DOHH2 (cell line): Measurements from ENCODE around the gene FHOD3.

Experiments
- H3F3A ChIP-seq: fragments of 200-600 bp; sonication (generic), shearing (Covaris generic); 2 replicates; pipeline ENCODE4 v1.6.0; 2016; ENCODE audit warnings: antibody characterized with exemption, mild to moderate bottlenecking; ENCODE audit not compliant: control insufficient read depth, insufficient read depth
- H3K27ac ChIP-seq: fragments of 200-600 bp; sonication (generic); 2 replicates; pipeline ENCODE4 v1.5.1; 2014; ENCODE audit warnings: low read depth, mild to moderate bottlenecking, low read length, moderate library complexity
- H3K27me3 ChIP-seq: fragments of 200-600 bp; sonication (generic); 2 replicates; pipeline ENCODE4 v1.6.1; 2014; ENCODE audit warnings: mild to moderate bottlenecking, low read length, mixed read lengths; ENCODE audit not compliant: control insufficient read depth
- H3K36me3 ChIP-seq: fragments of 200-600 bp; sonication (generic); 2 replicates; pipeline ENCODE4 v1.6.1; 2014; ENCODE audit warnings: mild to moderate bottlenecking, low read length, moderate library complexity, mixed read lengths; ENCODE audit not compliant: control insufficient read depth
- H3K4me1 ChIP-seq: fragments of 200-600 bp; sonication (generic); 2 replicates; pipeline ENCODE4 v1.6.1; 2014; ENCODE audit warnings: mild to moderate bottlenecking, low read length, mixed read lengths; ENCODE audit not compliant: control insufficient read depth
- H3K4me2 ChIP-seq: fragments of 200-600 bp; sonication (generic); 2 replicates; pipeline ENCODE4 v1.6.0; 2014; ENCODE audit warnings: mild to moderate bottlenecking, low read length, moderate library complexity
- H3K4me3 ChIP-seq: fragments of 200-600 bp; sonication (generic); 2 replicates; pipeline ENCODE4 v1.5.1; 2014; ENCODE audit warnings: mild to moderate bottlenecking, low read length, mixed read lengths
- H3K79me2 ChIP-seq: fragments of 200-600 bp; sonication (generic); 2 replicates; pipeline ENCODE4 v1.6.1; 2014; ENCODE audit warnings: mild to moderate bottlenecking, low read length, mixed read lengths; ENCODE audit not compliant: control insufficient read depth
- H3K9me2 ChIP-seq: fragments of 200-600 bp; sonication (generic); replicated peaks from 2 replicates; pipeline ENCODE4 v1.6.1; 2014; ENCODE audit warnings: mild to moderate bottlenecking, low read length, mixed read lengths; ENCODE audit not compliant: control insufficient read depth
- H3K9me3 ChIP-seq: fragments of 200-600 bp; sonication (generic); 2 replicates; pipeline ENCODE4 v1.6.1; 2014; ENCODE audit warnings: antibody characterized with exemption, low read length, mixed read lengths; ENCODE audit not compliant: control insufficient read depth, insufficient read depth
- H4K20me1 ChIP-seq: fragments of 200-600 bp; sonication (generic); 2 replicates; pipeline ENCODE4 v1.6.0; 2014; ENCODE audit warnings: low read depth, mild to moderate bottlenecking, antibody characterized with exemption, low read length, moderate library complexity; ENCODE audit not compliant: control insufficient read depth, insufficient read depth
- CTCF ChIP-seq: fragments of 200-600 bp; sonication (generic); IDR thresholded peaks from one replicate; pipeline ENCODE4 v1.5.1; 2014; ENCODE audit warnings: antibody characterized with exemption, mild to moderate bottlenecking, low read depth, low read length; ENCODE audit not compliant: poor library complexity, severe bottlenecking
- EZH2phosphoT487 ChIP-seq: fragments of 200-600 bp; sonication (generic); IDR thresholded peaks from 2 replicates; pipeline ENCODE4 v1.6.1; 2017; ENCODE audit warnings: borderline replicate concordance, mild to moderate bottlenecking, antibody characterized with exemption, low read length, moderate library complexity, mixed read lengths

The FHOD3 gene

GRCh38 chr18:36578871-36579710 lies 281.6 kb downstream of the FHOD3 start:
- Histone ChIP-seq H4K20me1 (no peaks in the 10 kb centered on the region), H3K27me3 (no peaks in the 10 kb centered on the region), H3K4me1 (no peaks in the 10 kb centered on the region), H3K9me2 (no peaks in the 10 kb centered on the region), H3K4me3 (no peak overlapping the region), H3K27ac (no peak overlapping the region), H3F3A (no peaks in the 10 kb centered on the region), H3K4me2 (no peak overlapping the region), H3K79me2 (no peaks in the 10 kb centered on the region), H3K36me3 (no peaks in the 10 kb centered on the region), H3K9me3 (no peaks in the 10 kb centered on the region)
- TF ChIP-seq EZH2phosphoT487 (no peak), CTCF (no peak)

GRCh38 chr18:36580266-36580665 lies 282.8 kb downstream of the FHOD3 start:
- no peak for TF ChIP-seq EZH2phosphoT487
- no peaks in the 10 kb centered on the region for H3F3A ChIP-seq
- no peaks in the 10 kb centered on the region for H3K27me3 ChIP-seq
- H3K4me3 ChIP-seq = no peak overlapping the region
- no peaks in the 10 kb centered on the region for H3K79me2 ChIP-seq
- no peaks in the 10 kb centered on the region for H4K20me1 ChIP-seq
- H3K9me2 ChIP-seq = no peaks in the 10 kb centered on the region
- H3K4me1 ChIP-seq = no peaks in the 10 kb centered on the region
- no peak overlapping the region for H3K27ac ChIP-seq
- H3K4me2 ChIP-seq = no peak overlapping the region
- H3K36me3 ChIP-seq = no peaks in the 10 kb centered on the region
- no peaks in the 10 kb centered on the region for H3K9me3 ChIP-seq

GRCh38 chr18:36580874-36581750 lies 283.6 kb downstream of the FHOD3 start:
- Histone ChIP-seq H3K4me1 (no peaks in the 10 kb centered on the region), H3K9me3 (no peaks in the 10 kb centered on the region), H3K4me3 (no peak overlapping the region), H3K36me3 (no peaks in the 10 kb centered on the region), H3K27me3 (no peaks in the 10 kb centered on the region), H3F3A (no peaks in the 10 kb centered on the region), H3K9me2 (no peaks in the 10 kb centered on the region), H3K79me2 (no peaks in the 10 kb centered on the region), H4K20me1 (no peaks in the 10 kb centered on the region), H3K4me2 (no peak overlapping the region), H3K27ac (no peak overlapping the region)
- TF ChIP-seq CTCF (no peak), EZH2phosphoT487 (no peak)
